Activated CD4-positive, alpha-beta T cell treated with anti-CD3 and anti-CD28 coated beads for 36 hours (primary cell): ENCODE data around the gene CRADD. TPM values are rescaled to one million over a fixed set of nuclear protein-coding genes. Genes with fewer than 3 reads are reported as not detected.

ENCODE experiments used
- ATAC-seq: fragments of 200-7000 bp; cut with Tn5 transposase; one replicate; pipeline ENCODE4 v1.10.0; 2021; ENCODE audit warnings: mild to moderate bottlenecking, moderate library complexity
- CTCF ChIA-PET: fragments of 350-600 bp; sonication (Branson Sonifier 250); formaldehyde crosslinking; loops from one replicate; lab custom pipeline; 2021; ENCODE audit warnings: antibody characterized with exemption; lab: Charles Lee
- POLR2A ChIA-PET: fragments of 350-600 bp; sonication (Branson Sonifier 250); formaldehyde crosslinking; loops from one replicate; lab custom pipeline; 2021; ENCODE audit warnings: antibody characterized with exemption, inconsistent platforms; lab: Charles Lee
- DNase-seq: peaks from one replicate; pipeline ENCODE4 v3.0.0-alpha.2; 2020
- H3K27ac Mint-ChIP-seq: one replicate; pipeline ENCODE4 v1.8.0; 2021; ENCODE audit warnings: mixed read lengths
- H3K27me3 Mint-ChIP-seq: one replicate; pipeline ENCODE4 v1.8.0; 2021; ENCODE audit warnings: mixed read lengths
- H3K36me3 Mint-ChIP-seq: one replicate; pipeline ENCODE4 v1.8.0; 2021; ENCODE audit warnings: low read depth, mixed read lengths
- H3K4me1 Mint-ChIP-seq: one replicate; pipeline ENCODE4 v1.8.0; 2021; ENCODE audit warnings: mixed read lengths
- H3K4me3 Mint-ChIP-seq: one replicate; pipeline ENCODE4 v1.8.0; 2021; ENCODE audit warnings: mild to moderate bottlenecking, moderate library complexity, mixed read lengths
- H3K9me3 Mint-ChIP-seq: one replicate; pipeline ENCODE4 v1.8.0; 2021; ENCODE audit warnings: low read depth, mixed read lengths
- intact Hi-C, 2 experiments: fragments of 100-400 bp; cut with DNase I in 1 of 2; cut with micrococcal nuclease in 1 of 2; formaldehyde crosslinking; loops; one replicate each; pipeline versions ENCODE4 v1.14.2 to v1.15.1; 2022 to 2024; cut with DNase I, micrococcal nuclease
- total RNA-seq, 2 experiments: library from RNA; stranded (reverse); gene quantifications; one replicate each; pipeline ENCODE4 v1.2.3, GENCODE V29; 2021

CRADD gene
- total RNA-seq, 2 experiments from 2014 or later, result 5.7 to 7.8 TPM

GRCh38 chr12:93759512-93760081, 82.4 kb downstream of the CRADD start:
- ATAC-seq, result no peak
- H3K9me3 Mint-ChIP-seq, result peaks cover 4% of the 10 kb centered on the region
- H3K27ac Mint-ChIP-seq, result no peak overlapping the region
- no peaks in the 10 kb centered on the region for H3K27me3 Mint-ChIP-seq
- ChIA-PET CTCF (interaction anchor here (0.5 to 1.3 kb wide), 4 partner anchors 58 to 343 kb away, joined by 3 to 5 read pairs (median 4); no protein-coding TSS in a partner anchor), POLR2A (no interaction called here)
- intact Hi-C loops, result loop anchor here in 1 of 2 experiments (10.0 kb wide), 1 partner anchor 775 kb away; no protein-coding TSS in a partner anchor
- peaks cover 5% of the 10 kb centered on the region for H3K4me1 Mint-ChIP-seq
- no peak overlapping the region for H3K4me3 Mint-ChIP-seq
- no peak for DNase-seq
- H3K36me3 Mint-ChIP-seq, result no peaks in the 10 kb centered on the region

GRCh38 chr12:93760275-93760875, 83.2 kb downstream of the CRADD start:
- POLR2A ChIA-PET, result no interaction called here
- DNase-seq (no peak), ATAC-seq (no peak)
- Mint-ChIP-seq H3K9me3 (no peaks in the 10 kb centered on the region), H3K4me1 (peaks cover 5% of the 10 kb centered on the region), H3K27ac (no peak overlapping the region), H3K27me3 (no peaks in the 10 kb centered on the region), H3K36me3 (no peaks in the 10 kb centered on the region), H3K4me3 (no peak overlapping the region)
- intact Hi-C loops, result loop anchor here in 1 of 2 experiments (10.0 kb wide), 1 partner anchor 776 kb away; no protein-coding TSS in a partner anchor
- CTCF ChIA-PET, result interaction anchor here (0.9 kb wide), 1 partner anchor 341 kb away, joined by 3 read pairs; no protein-coding TSS in a partner anchor

GRCh38 chr12:93762059-93762719, 85.0 kb downstream of the CRADD start:
- POLR2A ChIA-PET, result no interaction called here
- Mint-ChIP-seq H3K4me1 (peaks cover 14% of the 10 kb centered on the region), H3K9me3 (no peaks in the 10 kb centered on the region), H3K27ac (no peak overlapping the region), H3K27me3 (no peaks in the 10 kb centered on the region), H3K36me3 (no peaks in the 10 kb centered on the region), H3K4me3 (no peak overlapping the region)
- no peak for DNase-seq
- CTCF ChIA-PET, result interaction anchor here (0.8 to 1.8 kb wide), 4 partner anchors 46 to 340 kb away, joined by 3 to 11 read pairs (median 3); no protein-coding TSS in a partner anchor
- no peak for ATAC-seq
- intact Hi-C loops, result loop anchor here in 1 of 2 experiments (10.0 kb wide), 1 partner anchor 777 kb away; no protein-coding TSS in a partner anchor

- ATAC-seq, result no peak
- Mint-ChIP-seq H3K27ac (no peak overlapping the region), H3K4me3 (no peak overlapping the region), H3K9me3 (no peaks in the 10 kb centered on the region), H3K27me3 (no peaks in the 10 kb centered on the region), H3K36me3 (no peaks in the 10 kb centered on the region), H3K4me1 (peaks cover 19% of the 10 kb centered on the region)
- no peak for DNase-seq
- POLR2A ChIA-PET, result no interaction called here
- CTCF ChIA-PET, result interaction anchor here (1.5 to 1.8 kb wide), 2 partner anchors 47 to 339 kb away, joined by 3 to 11 read pairs; no protein-coding TSS in a partner anchor
- intact Hi-C loops, result loop anchor here in 1 of 2 experiments (10.0 kb wide), 1 partner anchor 778 kb away; no protein-coding TSS in a partner anchor
Observed at GRCh38 chr12:93762912-93763553, 85.9 kb downstream of the CRADD start.

- intact Hi-C loops, result loop anchor here in 1 of 2 experiments (10.0 kb wide), 1 partner anchor 779 kb away; no protein-coding TSS in a partner anchor
- ATAC-seq, result no peak
- Mint-ChIP-seq H3K9me3 (no peaks in the 10 kb centered on the region), H3K4me1 (peaks cover 19% of the 10 kb centered on the region), H3K27ac (no peak overlapping the region), H3K36me3 (no peaks in the 10 kb centered on the region), H3K27me3 (no peaks in the 10 kb centered on the region), H3K4me3 (no peak overlapping the region)
- DNase-seq, result no peak
- POLR2A ChIA-PET, result no interaction called here
- CTCF ChIA-PET, result no interaction called here
Observed at GRCh38 chr12:93763746-93764147, 86.6 kb downstream of the CRADD start.

- Mint-ChIP-seq H3K4me3 (no peak overlapping the region), H3K27ac (no peak overlapping the region), H3K4me1 (peaks cover 16% of the 10 kb centered on the region), H3K9me3 (no peaks in the 10 kb centered on the region), H3K27me3 (no peaks in the 10 kb centered on the region), H3K36me3 (peaks cover 5% of the 10 kb centered on the region)
- intact Hi-C loops, result loop anchor here in 1 of 2 experiments (5.0 to 10.0 kb wide), 2 partner anchors 264 to 782 kb away; no protein-coding TSS in a partner anchor
- no peak for ATAC-seq
- CTCF ChIA-PET, result interaction anchor here (0.6 to 4.5 kb wide), 20 partner anchors 8 to 346 kb away, joined by 3 to 42 read pairs (median 4); partner anchors contain the start of gene SOCS2
- no peak for DNase-seq
- POLR2A ChIA-PET, result no interaction called here
Observed at GRCh38 chr12:93766371-93766770, 89.2 kb downstream of the CRADD start.

- Mint-ChIP-seq H3K27me3 (no peaks in the 10 kb centered on the region), H3K4me3 (no peak overlapping the region), H3K4me1 (peaks cover 22% of the 10 kb centered on the region), H3K36me3 (peaks cover 5% of the 10 kb centered on the region), H3K27ac (no peak overlapping the region), H3K9me3 (no peaks in the 10 kb centered on the region)
- ATAC-seq, result peak; percentile 75
- DNase-seq, result peak; percentile 54
- POLR2A ChIA-PET, result no interaction called here
- intact Hi-C loops, result loop anchor here (1.0 to 10.0 kb wide), 5 partner anchors 198 to 782 kb away; no protein-coding TSS in a partner anchor
- CTCF ChIA-PET, result interaction anchor here (0.6 to 4.5 kb wide), 23 partner anchors 8 to 345 kb away, joined by 3 to 42 read pairs (median 4); partner anchors contain the start of gene SOCS2
Observed at GRCh38 chr12:93766796-93767523, 89.8 kb downstream of the CRADD start.

GRCh38 chr12:93767524-93767863, 90.3 kb downstream of the CRADD start:
- DNase-seq (no peak), ATAC-seq (peak; percentile 68)
- H3K9me3 Mint-ChIP-seq, result no peaks in the 10 kb centered on the region
- H3K4me1 Mint-ChIP-seq, result peaks cover 27% of the 10 kb centered on the region
- ChIA-PET CTCF (interaction anchor here (0.8 to 4.5 kb wide), 11 partner anchors 9 to 335 kb away, joined by 3 to 42 read pairs (median 4); no protein-coding TSS in a partner anchor), POLR2A (no interaction called here)
- peaks cover 5% of the 10 kb centered on the region for H3K36me3 Mint-ChIP-seq
- H3K27ac Mint-ChIP-seq, result no peak overlapping the region
- no peaks in the 10 kb centered on the region for H3K27me3 Mint-ChIP-seq
- intact Hi-C loops, result loop anchor here (1.0 to 10.0 kb wide), 5 partner anchors 198 to 783 kb away; no protein-coding TSS in a partner anchor
- no peak overlapping the region for H3K4me3 Mint-ChIP-seq

- ATAC-seq (no peak), DNase-seq (no peak)
- no peaks in the 10 kb centered on the region for H3K27me3 Mint-ChIP-seq
- H3K4me3 Mint-ChIP-seq, result no peak overlapping the region
- H3K27ac Mint-ChIP-seq, result no peak overlapping the region
- intact Hi-C loops, result loop anchor here in 1 of 2 experiments (2.0 kb wide), 1 partner anchor 201 kb away; no protein-coding TSS in a partner anchor
- H3K36me3 Mint-ChIP-seq, result peaks cover 21% of the 10 kb centered on the region
- peaks cover 9% of the 10 kb centered on the region for H3K9me3 Mint-ChIP-seq
- POLR2A ChIA-PET, result no interaction called here
- CTCF ChIA-PET, result interaction anchor here (0.6 to 0.8 kb wide), 3 partner anchors 13 to 851 kb away, joined by 3 read pairs; no protein-coding TSS in a partner anchor
- peaks cover 42% of the 10 kb centered on the region for H3K4me1 Mint-ChIP-seq
Observed at GRCh38 chr12:93772003-93772700, 95.0 kb downstream of the CRADD start.
